GM10248 (cell line): Measurements from ENCODE around the gene ABTB1.

Experiments used
- CTCF ChIA-PET: fragments of 300-600 bp; sonication (Branson Sonifier 250); formaldehyde crosslinking; extraction: SDS; loops from one replicate; lab custom pipeline; 2021; ENCODE audit warnings: antibody characterized with exemption; lab: Yijun Ruan, JAX
- POLR2A ChIA-PET: fragments of 350-650 bp; sonication (Branson Sonifier 250); formaldehyde crosslinking; extraction: SDS; loops from one replicate; lab custom pipeline; 2020; ENCODE audit warnings: antibody characterized with exemption; lab: Yijun Ruan, JAX
- DNase-seq: peaks from one replicate; pipeline ENCODE4 v3.0.0; 2012; ENCODE audit errors: extremely low spot score
- CTCF ChIP-seq: IDR thresholded peaks from 2 replicates; pipeline ENCODE4 v1.5.1; 2012; ENCODE audit warnings: mild to moderate bottlenecking, low read depth; ENCODE audit errors: extremely low read depth, missing control alignments, control extremely low read depth

ABTB1 gene

GRCh38 chr3:127655641-127656040 is 17.1 kb upstream of the ABTB1 start:
- ChIA-PET CTCF (interaction anchor here (1.0 to 1.5 kb wide), 2 partner anchors 10 to 315 kb away, joined by 3 to 5 read pairs; no protein-coding TSS in a partner anchor), POLR2A (no interaction called here)
- no peak for DNase-seq
- TF ChIP-seq CTCF: no peak

GRCh38 chr3:127656906-127657305 is 15.8 kb upstream of the ABTB1 start:
- ChIA-PET POLR2A (no interaction called here), CTCF (interaction anchor here (1.5 kb wide), 1 partner anchor 314 kb away, joined by 5 read pairs; no protein-coding TSS in a partner anchor)
- DNase-seq: no peak
- no peak for TF ChIP-seq CTCF

GRCh38 chr3:127658234-127658633 is 14.5 kb upstream of the ABTB1 start:
- ChIA-PET CTCF (interaction anchor here (0.7 to 1.4 kb wide), 2 partner anchors 11 to 23 kb away, joined by 3 to 5 read pairs; no protein-coding TSS in a partner anchor), POLR2A (no interaction called here)
- TF ChIP-seq CTCF: no peak

GRCh38 chr3:127660621-127661251 is 12.0 kb upstream of the ABTB1 start:
- TF ChIP-seq CTCF: no peak
- DNase-seq: no peak
- ChIA-PET POLR2A (no interaction called here), CTCF (interaction anchor here (1.2 kb wide), 3 partner anchors 9 to 13 kb away, joined by 3 read pairs; no protein-coding TSS in a partner anchor)

More at GRCh38 chr3:127658234-127658633, 14.5 kb upstream of the ABTB1 start:
- DNase-seq: no peak

GRCh38 chr3:127661600-127661999 is 11.2 kb upstream of the ABTB1 start:
- ChIA-PET CTCF (interaction anchor here (1.2 to 1.5 kb wide), 2 partner anchors 14 kb away, joined by 3 to 6 read pairs; no protein-coding TSS in a partner anchor), POLR2A (interaction anchor here (1.3 kb wide), 1 partner anchor 10 kb away, joined by 5 read pairs; no protein-coding TSS in a partner anchor)
- DNase-seq: no peak
- TF ChIP-seq CTCF: no peak

GRCh38 chr3:127662001-127662469 is 10.7 kb upstream of the ABTB1 start:
- TF ChIP-seq CTCF: no peak
- ChIA-PET POLR2A (interaction anchor here (1.3 kb wide), 1 partner anchor 10 kb away, joined by 5 read pairs; no protein-coding TSS in a partner anchor), CTCF (interaction anchor here (1.5 to 1.6 kb wide), 2 partner anchors 9 to 14 kb away, joined by 5 to 6 read pairs; no protein-coding TSS in a partner anchor)
- DNase-seq: no peak
